Stimulated activated CD8-positive, alpha-beta memory T cell treated with anti-CD3 and anti-CD28 coated beads, Interleukin-4, amount 100 ng/mL, for 1 hour (primary cell): ENCODE results near the gene ASB9.
A peak's percentile ranks its signal among the peaks of the same experiment; 100 is the strongest.
"Not testable (repeated sequence)": the region's sequence is repeated elsewhere in the genome, so short reads cannot be mapped to it uniquely, and the experiment has no call there.

Source experiments
- DNase-seq, 2 donors: peaks; one replicate each; pipeline ENCODE4 v3.0.0-alpha.2; 2020; ENCODE audit warnings: low read depth in 2 of 2, low spot score in 1 of 2

ASB9 gene

DNA sequence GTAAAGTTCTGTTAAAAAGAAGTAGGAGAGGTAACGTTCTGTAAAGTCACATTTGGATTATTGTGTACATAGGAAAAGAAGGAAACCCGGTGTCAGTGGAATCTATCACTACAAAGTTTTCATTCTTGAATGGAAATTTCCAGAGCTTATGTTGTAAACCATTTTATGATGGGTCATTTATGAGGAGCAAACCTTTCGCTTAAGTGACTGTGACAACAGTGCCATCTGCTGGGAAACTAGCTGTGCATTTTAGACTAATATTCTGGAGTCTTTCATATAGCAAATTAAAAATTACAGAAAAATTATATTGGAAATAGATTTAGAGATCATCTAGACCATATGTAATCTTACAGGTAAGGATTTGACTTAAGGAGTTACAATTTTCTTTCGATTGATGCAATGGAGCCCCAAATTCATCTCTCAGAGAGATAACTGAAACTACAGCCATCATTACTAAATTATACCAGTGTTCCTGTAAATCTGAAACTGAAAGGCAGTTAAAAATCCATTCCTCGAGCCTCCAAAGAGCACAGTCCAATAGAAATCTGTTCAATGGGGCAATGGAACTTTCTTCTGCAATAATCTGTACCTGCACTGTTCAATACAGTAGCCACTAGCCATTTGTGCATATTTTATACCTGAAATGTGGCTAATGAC, 26.9 kb downstream of the ASB9 start:
- DNase-seq = peak in 1 of 2 donors; percentile 7

GRCh38 chrX:15241301-15241700, 28.6 kb downstream of the ASB9 start:
- DNase-seq = no peak

- no peak for DNase-seq
Measured at GRCh38 chrX:15240414-15240813, 29.5 kb downstream of the ASB9 start.

DNA sequence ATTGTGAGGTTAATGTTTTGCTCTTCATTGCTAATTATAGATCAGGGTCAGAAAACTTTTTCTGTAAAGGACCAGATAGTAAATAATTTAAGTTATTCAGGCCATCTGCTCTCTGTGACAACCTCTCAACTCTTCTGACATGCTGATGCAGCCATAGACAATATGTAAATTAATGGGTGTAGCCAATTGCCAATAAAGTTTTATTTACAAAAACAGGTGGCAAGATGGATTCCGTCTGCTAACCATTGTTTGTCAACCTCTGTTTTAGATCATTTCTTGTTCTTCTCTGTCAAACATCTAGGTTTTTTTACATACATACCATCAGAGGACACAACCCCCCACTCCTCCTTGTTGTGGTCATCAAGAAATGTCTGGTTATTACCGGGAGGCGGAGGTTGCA, 33.7 kb downstream of the ASB9 start:
- DNase-seq = no peak

DNA sequence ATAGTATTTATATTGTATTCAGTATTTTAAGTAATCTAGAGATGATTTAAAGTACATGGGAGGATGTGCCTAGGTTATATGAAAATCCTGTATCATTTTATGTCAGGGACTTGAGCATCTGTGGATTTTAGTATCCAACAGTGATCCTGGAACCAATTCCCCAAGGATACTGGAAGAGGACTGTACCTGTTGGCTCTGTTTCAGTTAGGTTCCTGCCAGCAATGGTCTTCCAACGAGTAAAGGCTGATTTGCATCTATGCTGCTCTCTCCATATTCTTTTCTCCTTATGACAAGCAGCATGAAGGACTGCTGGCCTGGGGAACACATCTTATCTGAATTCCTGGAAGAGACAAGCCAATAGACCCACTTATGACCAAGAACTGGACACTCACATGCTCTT, 34.9 kb downstream of the ASB9 start:
- DNase-seq = no peak

DNA sequence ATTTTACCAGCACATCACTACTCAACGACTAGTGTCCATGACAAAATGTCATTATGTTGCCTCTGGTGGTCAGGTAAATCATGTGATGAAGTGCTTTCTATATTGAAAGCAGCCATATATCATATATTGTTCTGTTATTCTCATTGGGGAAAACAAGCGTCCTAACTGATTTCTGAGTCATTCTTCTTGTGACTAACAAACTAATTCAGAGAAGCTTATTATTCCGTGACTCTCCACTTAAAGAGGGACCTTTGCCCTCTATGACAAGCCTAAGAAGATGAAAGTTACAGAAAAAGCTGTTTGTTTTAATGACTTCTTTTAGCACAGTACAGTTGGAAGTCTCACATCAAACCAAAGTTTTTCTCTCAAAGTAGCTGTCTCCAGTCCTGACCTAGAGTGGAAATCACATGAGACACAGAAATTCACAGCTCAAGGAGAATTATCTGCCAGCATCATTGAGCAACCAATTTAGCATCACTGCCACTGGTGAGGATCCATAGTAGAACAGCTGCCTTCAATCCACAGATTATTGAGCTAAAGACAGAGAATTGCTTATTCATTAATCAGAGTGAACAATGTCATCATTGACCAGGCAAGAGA, 36.4 kb downstream of the ASB9 start:
- DNase-seq = no peak

DNA sequence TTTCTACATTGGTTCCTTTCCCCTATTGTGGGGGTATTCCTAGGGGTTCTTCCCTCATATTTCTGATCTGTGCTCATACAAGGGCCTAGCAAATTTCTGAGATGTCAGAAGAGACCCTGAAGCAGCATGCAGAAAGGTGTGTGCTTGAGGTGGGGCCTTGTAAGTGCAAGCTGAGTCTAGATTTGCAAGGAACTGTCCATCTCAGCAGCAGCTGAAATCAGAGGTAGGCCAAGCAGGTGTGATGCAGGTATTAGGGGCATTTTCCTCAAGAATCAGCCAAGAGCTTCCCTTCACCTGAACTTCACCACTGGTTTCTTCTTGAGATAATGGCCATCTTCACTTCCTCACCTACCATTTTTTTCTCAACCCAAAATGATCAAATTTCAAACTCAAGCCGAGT, 45.1 kb downstream of the ASB9 start:
- no peak for DNase-seq

GRCh38 chrX:15221321-15221720, 48.6 kb downstream of the ASB9 start:
- no peak for DNase-seq

- no peak for DNase-seq
Measured at GRCh38 chrX:15217161-15217560, 52.7 kb downstream of the ASB9 start.

DNA sequence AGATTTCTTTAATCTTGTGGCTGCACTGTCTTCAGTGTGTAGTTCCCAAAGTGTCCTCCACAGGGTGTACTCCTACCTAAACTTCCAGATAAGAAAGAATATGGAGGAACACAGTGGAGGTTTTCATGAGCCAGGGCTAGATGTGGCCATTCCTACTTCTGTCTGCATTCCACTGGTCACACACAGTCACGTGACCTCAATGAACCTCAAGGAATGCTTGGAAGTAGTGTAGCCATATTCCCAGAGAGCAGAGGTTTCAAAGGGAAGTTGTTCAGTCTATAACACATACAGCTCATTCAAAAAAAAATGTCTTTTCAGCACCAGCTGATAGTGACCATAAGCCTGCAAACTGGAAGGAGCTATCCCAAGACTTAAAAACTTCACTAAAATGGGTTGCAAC, 53.6 kb downstream of the ASB9 start:
- no peak for DNase-seq

GRCh38 chrX:15215366-15215765, 54.5 kb downstream of the ASB9 start:
- DNase-seq = no peak

DNA sequence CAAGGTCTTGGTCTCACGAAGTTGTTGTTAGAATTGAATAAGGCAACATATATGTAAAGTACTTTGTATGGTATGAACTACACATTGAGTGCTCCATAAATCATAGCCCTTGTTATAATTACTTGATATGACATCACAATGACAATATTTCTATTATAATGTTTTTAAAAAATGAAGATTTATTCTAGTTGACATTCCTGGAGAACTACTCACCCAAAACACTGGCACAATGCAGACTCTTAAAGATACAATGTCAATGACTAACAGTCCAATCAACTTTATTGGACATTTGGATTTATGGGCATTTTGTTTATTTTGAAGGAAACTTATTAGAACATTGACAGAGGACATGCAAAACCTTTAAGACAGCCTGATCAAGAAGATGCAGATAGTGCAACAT, 55.3 kb downstream of the ASB9 start:
- no peak for DNase-seq

DNA sequence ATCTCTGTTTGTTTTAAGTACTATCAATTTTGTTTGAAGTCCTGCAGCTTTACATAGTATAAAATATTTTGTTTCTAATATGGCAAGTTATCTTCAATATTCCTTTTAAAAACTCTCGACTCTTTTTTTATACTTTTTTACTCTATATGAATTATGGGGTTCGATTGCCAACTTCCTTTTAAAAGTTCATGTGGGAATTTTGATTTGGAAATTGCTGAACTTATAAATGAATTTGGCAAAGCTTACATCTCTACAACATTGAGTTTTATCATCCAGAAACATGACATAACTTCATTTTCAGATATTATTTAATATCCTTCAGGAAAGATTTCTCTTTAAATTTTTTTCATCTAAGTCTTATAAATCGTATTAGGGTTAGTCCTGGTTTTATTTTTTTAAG, 60.8 kb downstream of the ASB9 start:
- no peak for DNase-seq

DNA sequence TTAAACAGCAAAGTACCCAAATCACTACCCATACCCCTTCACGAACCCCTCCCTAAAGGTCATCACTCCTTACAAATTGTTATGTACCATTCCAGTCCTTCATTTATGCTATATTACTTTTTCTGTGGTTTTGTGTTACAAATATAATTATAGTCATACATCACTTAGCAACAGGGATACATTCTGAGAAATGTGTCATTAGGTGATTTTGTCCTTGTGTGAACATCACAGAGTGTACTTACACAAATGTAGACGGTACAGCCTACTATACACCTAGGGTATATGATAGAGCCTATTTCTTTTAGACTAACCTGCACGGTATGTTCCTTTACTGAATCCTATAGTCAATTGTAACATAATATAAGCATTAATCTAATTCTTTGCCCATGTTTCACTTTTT, 61.9 kb downstream of the ASB9 start:
- DNase-seq = no peak

DNA sequence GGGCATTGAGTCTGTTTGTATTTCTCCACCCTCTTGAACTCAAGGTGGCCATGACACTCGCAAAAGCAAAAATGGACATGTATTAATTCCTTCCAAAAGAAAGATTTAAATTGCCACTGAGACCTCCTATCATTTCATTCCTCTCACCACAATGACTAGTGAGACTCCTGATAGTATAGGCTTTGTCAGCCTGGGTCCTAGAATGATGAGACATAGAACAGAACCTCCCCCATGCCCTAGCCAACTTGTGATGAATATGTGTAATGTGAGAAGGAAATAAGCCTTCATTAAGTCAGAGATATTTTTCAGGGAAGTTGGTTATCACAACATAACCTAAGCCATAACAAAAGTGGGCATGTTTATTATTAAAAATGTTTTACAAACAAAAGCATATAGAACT, 62.5 kb downstream of the ASB9 start:
- DNase-seq = no peak

DNA sequence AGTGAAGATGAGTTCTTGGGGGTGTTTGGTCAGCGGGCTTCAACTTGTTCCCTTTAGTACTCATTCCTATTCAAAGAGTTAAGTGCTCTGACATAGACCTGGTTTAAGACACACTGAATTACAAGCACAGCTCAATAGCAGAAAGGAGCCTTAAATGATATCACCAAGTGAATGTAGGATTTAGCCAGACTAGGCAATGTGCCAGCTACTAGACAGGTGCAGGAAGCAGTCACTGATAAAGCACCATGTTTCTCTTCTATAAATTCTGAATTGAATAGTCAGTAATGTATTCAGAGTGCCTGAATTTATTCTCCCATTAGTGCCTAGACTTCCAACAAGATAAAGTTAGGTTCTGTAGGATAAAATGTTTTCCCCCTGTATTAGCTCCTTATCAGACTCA, 63.6 kb downstream of the ASB9 start:
- no peak for DNase-seq

- DNase-seq = no peak
Measured at GRCh38 chrX:15204130-15204751, 65.6 kb downstream of the ASB9 start.

DNA sequence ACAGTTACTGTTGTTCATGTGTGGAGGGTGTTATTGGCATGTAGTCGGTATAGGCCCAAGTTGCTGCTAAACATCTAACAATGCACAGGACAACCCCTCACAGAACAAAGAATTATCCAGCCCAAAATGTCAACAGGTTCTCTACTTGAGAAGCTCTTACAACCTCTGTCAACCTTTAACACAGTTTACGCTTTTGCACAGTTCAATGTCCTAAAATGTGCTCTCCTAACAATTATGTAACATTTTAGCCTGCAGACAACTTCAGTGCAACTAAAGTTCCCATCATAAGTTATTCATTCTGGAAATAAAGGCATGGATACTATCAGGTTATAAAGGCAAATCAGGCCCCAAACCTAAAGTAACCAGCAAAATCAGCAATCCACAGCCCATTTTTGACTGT, 66.2 kb downstream of the ASB9 start:
- DNase-seq = no peak

- DNase-seq = no peak
Measured at GRCh38 chrX:15202454-15203177, 67.3 kb downstream of the ASB9 start.

- DNase-seq = no peak
Measured at GRCh38 chrX:15200871-15201270, 69.0 kb downstream of the ASB9 start.

DNA sequence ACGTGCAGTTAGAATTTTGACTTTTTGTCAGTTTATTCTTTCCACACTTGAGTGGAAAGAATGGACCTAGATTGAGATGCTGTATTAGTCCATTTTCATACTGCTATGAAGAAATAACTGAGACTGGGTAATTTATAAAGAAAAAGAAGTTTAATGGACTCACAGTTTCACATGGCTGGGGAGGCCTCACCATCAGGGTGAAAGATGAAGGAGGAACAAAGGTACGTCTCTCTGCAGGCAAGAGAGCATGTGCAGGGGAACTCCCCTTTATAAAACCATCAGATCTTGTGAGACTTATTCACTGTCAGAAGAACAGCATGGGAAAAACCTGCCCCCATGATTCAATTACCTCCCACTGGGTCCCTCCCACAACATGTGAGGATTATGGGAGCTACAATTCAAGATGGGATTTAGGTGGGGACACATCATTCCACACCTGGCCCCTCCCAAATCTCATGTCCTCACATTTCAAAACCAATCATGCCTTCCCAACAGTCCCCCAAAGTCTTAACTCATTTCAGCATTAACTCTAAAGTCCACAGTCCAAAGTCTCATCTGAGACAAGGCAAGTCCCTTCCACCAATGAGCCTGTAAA, 71.2 kb downstream of the ASB9 start:
- DNase-seq = not testable (repeated sequence)

DNA sequence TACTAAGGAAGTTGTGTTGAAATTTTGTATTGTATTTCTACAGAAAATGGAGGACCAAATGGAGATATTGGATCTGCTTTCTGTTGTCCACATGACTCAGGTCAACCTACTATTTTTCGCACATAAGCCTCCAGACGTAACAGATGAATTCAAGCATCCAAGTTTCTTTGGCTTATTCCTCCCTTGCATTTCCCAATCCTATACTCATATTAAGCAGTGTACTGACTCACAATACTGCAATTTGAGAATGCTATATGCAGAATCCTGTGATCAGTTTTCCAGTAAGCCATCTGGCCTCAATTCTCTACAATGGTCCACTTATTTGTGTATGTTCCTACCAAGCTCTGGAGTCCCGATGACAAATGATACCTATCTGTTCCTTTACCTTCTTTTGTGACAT, 75.7 kb downstream of the ASB9 start:
- no peak for DNase-seq
